ENCODE data around the gene QSOX2.

QSOX2 gene

GRCh38 chr9:136160995-136161610 is 84.5 kb downstream of the QSOX2 start:
- Mint-ChIP-seq H3K4me1 (ENCODE audit: low read depth in 2 of 2) (no peaks in the 10 kb centered on the region), H3K36me3 (ENCODE audit: insufficient read depth) (peaks cover 2% of the 10 kb centered on the region), H3K27me3 (peaks cover 8 to 44% of the 10 kb centered on the region in 2 donors), H3K27ac (no peak overlapping the region), H3K4me3 (no peak overlapping the region), H3K9me3 (peaks cover 0 to 3% of the 10 kb centered on the region in 2 donors)
- DNase-seq (no peak), ATAC-seq (replicated peaks) (no peak)

GRCh38 chr9:136160381-136160841 is 85.2 kb downstream of the QSOX2 start:
- no peak for DNase-seq
- H3K9me3 Mint-ChIP-seq: peaks cover 0 to 3% of the 10 kb centered on the region in 2 donors
- H3K27ac Mint-ChIP-seq: no peak overlapping the region
- H3K4me1 Mint-ChIP-seq (ENCODE audit: low read depth in 2 of 2): no peaks in the 10 kb centered on the region
- ATAC-seq (replicated peaks): no peak
- H3K36me3 Mint-ChIP-seq (ENCODE audit: insufficient read depth): peaks cover 4% of the 10 kb centered on the region
- no peak overlapping the region for H3K4me3 Mint-ChIP-seq
- H3K27me3 Mint-ChIP-seq: peaks cover 15 to 50% of the 10 kb centered on the region in 2 donors

GRCh38 chr9:136159851-136160250 is 85.8 kb downstream of the QSOX2 start:
- Mint-ChIP-seq H3K36me3 (ENCODE audit: insufficient read depth) (peaks cover 4% of the 10 kb centered on the region), H3K27me3 (peaks cover 21 to 56% of the 10 kb centered on the region in 2 donors), H3K4me3 (no peak overlapping the region), H3K9me3 (peaks cover 0 to 3% of the 10 kb centered on the region in 2 donors), H3K27ac (no peak overlapping the region), H3K4me1 (ENCODE audit: low read depth in 2 of 2) (no peaks in the 10 kb centered on the region)
- DNase-seq: no peak
- ATAC-seq (replicated peaks): no peak

DNA sequence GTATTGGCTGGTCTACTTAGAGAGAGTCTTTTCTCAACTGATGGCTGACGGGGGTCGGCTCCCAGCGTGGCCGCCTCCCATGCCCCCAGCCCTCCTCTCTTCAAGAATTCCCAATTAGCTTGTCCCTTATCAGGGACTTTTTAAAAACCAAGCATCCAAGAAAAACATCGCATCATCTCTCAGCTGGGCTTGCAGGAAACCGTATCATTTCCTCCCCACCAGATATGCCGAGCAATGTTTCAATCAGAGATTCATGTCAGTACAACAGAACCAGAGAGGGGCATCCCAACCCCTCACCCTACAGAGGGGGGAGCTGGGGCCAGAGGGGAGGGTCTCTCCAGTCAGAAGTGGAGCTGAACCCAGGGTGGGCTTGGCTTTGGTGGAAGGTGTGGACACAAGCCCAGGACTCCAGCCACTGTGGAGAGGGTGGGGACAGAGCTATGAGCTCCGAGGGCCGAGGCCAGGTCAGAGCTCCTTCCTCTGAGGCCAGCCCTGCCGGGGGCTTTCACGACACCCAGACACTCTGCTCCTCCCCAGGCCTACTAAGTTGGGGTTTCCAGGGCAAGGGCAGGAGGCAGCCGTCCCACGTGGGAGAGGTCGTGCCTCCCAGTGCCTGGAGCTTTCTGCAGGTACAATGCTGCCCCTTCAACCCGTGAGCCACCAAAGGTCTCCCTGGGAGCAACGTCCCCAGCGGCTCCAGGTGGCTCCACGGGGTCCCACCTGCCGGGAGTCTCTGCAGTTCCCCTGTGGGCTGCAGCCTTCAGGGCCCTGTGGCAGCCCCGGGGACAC is 87.9 kb downstream of the QSOX2 start:
- Mint-ChIP-seq H3K27ac (no peak overlapping the region), H3K9me3 (no peaks in the 10 kb centered on the region), H3K4me1 (ENCODE audit: low read depth in 2 of 2) (no peaks in the 10 kb centered on the region), H3K27me3 (peaks cover 23 to 59% of the 10 kb centered on the region in 2 donors), H3K4me3 (no peak overlapping the region), H3K36me3 (ENCODE audit: insufficient read depth) (peaks cover 4% of the 10 kb centered on the region)
- ATAC-seq (replicated peaks): no peak
- DNase-seq: no peak
